ENCODE data around the gene ZNF500. TPM values are rescaled to one million over a fixed set of nuclear protein-coding genes. Genes with fewer than 3 reads are reported as not detected.

The ZNF500 gene
- total and polyA plus RNA-seq, 2 donors (not counting 3 experiments of a cell fraction or from before 2014, with no cell fraction given) = 8.6 to 13.5 TPM

- no peaks in the 10 kb centered on the region for H3K79me2 ChIP-seq (ENCODE audit: control insufficient read depth, insufficient read depth, low read length)
- H3K27ac ChIP-seq (ENCODE audit: insufficient read depth, low read depth, low read length) = no peak overlapping the region
- intact Hi-C loops (cut with micrococcal nuclease) = no loop called here
- no TSS peak for BruUV-seq (replicated peaks)
- H3K9me3 ChIP-seq (replicated peaks; ENCODE audit: control insufficient read depth, insufficient read depth, low read length) = no peaks in the 10 kb centered on the region
- no peaks in the 10 kb centered on the region for H4K20me1 ChIP-seq (replicated peaks; ENCODE audit: control insufficient read depth, extremely low read depth, insufficient read depth, low read length)
- no peak overlapping the region for H3K4me2 ChIP-seq (ENCODE audit: insufficient read depth, low read length)
- H3K9me1 ChIP-seq (replicated peaks; ENCODE audit: control insufficient read depth, extremely low read depth, insufficient read depth, low read length) = no peaks in the 10 kb centered on the region
- dilution Hi-C loops (cut with MboI; ENCODE audit: extremely low pct_ligation_motif_present, low sequenced_read_pairs) = no loop called here
- no peak for FAIRE-seq
- POLR2A ChIA-PET = no interaction called here
- H3K27me3 ChIP-seq (ENCODE audit: control insufficient read depth in 2 of 2, insufficient read depth in 2 of 2, low read length in 2 of 2) = no peaks in the 10 kb centered on the region
- no peak overlapping the region for H2AFZ ChIP-seq (ENCODE audit: low read depth, low read length)
- TF ChIP-seq MYC (IDR thresholded peaks at IDR 0.05; ENCODE audit: low read depth, low read length) (no peak), JUN (IDR thresholded peaks at IDR 0.05; ENCODE audit: borderline replicate concordance, insufficient read depth, insufficient read length, low read depth) (no peak), GATA2 (IDR thresholded peaks at IDR 0.05; ENCODE audit: insufficient read depth, insufficient read length, low read depth, low read length) (no peak), EZH2 (IDR thresholded peaks at IDR 0.05; ENCODE audit: borderline replicate concordance, low read depth, low read length, severe bottlenecking) (no peak), POLR2AphosphoS5 (IDR thresholded peaks at IDR 0.05; ENCODE audit: insufficient read depth, low read depth, low read length) (no peak), FOS (IDR thresholded peaks at IDR 0.05; ENCODE audit: borderline replicate concordance, insufficient read depth, low read length) (no peak), CTCF (IDR thresholded peaks at IDR 0.05; ENCODE audit: extremely low read depth in 1 of 2, insufficient read depth in 1 of 2, low read depth in 1 of 2, low read length in 2 of 2) (no peak), MAX (IDR thresholded peaks at IDR 0.05; ENCODE audit: insufficient read depth, insufficient read length) (no peak), POLR2A (IDR thresholded peaks at IDR 0.05; ENCODE audit: low read depth, low read length) (no peak)
- no peak for DNase-seq (ENCODE audit: low read depth, low spot score)
- H3K9ac ChIP-seq (replicated peaks; ENCODE audit: extremely low read depth, insufficient read depth, low read length) = no peak overlapping the region
- H3K4me1 ChIP-seq (ENCODE audit: control insufficient read depth, extremely low read depth, insufficient read depth, low read length) = no peaks in the 10 kb centered on the region
- CTCF ChIA-PET = interaction anchor here (1.4 kb wide), 1 partner anchor 51 kb away, joined by 3 read pairs; no protein-coding TSS in a partner anchor
- H3K4me3 ChIP-seq (replicated peaks in 1 of 3; ENCODE audit: insufficient read depth in 1 of 3, low read depth in 1 of 3, low read length in 3 of 3) = no peak overlapping the region
- peaks cover 3 to 34% of the 10 kb centered on the region in 2 experiments for H3K36me3 ChIP-seq (ENCODE audit: control insufficient read depth in 2 of 2, extremely low read depth in 1 of 2, insufficient read depth in 2 of 2, low read length in 2 of 2)
Observed at GRCh38 chr16:4700997-4701743, 65.8 kb downstream of the ZNF500 start.
